HG03045 (cell line): Measurements from ENCODE around the gene CPNE5.

Source experiments
- ATAC-seq: cut with Tn5 transposase; IDR thresholded peaks from one replicate; pipeline ENCODE4 v1.9.1; 2021; ENCODE audit warnings: mild to moderate bottlenecking, moderate library complexity; ENCODE audit not compliant: unreplicated experiment

The CPNE5 gene

DNA sequence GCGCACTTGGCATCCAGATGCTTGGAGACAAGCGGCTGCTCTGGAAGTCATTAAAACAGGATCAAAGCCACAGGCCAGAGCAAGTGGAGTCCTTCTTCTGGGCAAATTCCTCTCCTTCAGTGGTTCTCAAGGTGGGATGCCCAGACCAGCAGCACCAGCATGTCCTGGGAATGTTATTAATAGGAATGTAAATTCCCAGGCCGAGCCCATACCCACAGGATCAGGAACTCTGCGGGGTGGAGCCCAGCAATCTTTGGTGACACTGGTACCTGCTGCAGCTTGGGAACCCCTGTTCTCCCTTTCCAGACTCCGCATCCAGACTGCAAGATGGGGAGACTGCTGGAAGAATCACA lies 44.6 kb downstream of the CPNE5 start:
- no peak for ATAC-seq

DNA sequence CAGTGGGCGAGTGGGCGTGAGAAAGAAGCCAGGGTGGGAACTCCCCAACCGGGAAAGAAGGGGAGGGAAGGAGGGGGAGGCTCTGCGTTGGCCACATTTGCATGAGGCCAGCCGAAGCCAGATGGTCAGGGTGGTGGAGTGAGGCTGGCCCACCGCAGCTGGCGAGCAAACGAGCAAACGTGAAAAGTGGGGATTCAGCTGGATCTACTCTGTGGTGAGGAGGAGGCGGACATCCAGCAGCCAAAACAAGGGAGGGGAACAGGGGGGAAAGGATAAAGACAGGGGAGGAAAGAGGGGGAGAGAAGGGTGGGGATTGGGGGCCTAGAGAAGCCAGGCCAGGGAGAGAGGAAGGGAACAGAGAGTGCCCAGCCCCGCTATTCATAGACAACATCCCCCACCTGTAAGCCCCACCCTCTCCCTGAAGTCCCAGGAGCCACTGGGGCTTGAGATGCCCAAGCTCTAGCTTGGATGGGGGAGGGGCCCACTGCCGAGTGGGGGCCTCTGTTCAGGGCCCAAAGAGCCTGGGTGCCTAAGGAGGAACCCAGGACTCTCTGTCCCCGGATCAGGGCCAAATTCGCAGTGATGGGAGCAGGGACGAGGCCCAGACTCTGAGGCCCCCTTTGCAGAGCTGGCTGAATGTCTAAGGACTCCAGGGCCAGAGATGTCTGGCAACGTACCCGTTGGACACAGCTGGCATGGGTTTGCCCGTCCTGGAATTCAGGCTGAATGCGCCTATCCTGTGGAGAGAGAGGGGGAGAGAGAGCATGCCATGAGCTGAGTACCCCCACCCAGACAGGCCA lies 45.1 kb downstream of the CPNE5 start:
- ATAC-seq = no peak

DNA sequence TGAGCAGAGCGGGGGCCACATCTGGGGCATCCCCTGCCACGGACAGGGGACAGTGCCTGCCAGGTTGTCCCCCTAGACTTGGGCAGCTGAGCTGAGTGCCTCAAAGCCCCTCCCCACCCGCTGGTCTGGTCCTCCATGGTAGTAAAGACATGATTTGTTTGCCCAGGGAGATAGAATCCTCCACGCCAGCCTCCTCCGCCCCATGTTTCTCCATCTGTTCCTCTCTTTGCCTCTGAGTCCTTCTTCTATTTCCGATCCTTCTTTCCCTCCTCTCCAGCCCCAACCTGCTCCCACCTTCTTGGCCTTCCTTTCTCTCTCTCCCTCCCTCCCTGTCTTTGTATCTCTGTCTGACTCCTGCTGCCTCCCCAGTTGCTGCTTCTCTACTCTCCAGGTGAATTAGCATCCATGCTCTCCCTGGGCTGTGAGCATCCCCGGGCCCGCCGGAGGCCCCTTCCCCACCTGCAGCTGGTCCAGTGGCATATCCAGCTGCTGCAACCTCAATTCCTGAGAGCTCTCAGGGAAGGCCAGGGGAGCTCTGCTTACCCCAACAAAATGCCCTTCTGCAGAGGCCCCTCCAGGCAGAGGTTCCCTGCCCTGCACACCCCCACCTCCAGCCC lies 45.8 kb downstream of the CPNE5 start:
- ATAC-seq = no peak

DNA sequence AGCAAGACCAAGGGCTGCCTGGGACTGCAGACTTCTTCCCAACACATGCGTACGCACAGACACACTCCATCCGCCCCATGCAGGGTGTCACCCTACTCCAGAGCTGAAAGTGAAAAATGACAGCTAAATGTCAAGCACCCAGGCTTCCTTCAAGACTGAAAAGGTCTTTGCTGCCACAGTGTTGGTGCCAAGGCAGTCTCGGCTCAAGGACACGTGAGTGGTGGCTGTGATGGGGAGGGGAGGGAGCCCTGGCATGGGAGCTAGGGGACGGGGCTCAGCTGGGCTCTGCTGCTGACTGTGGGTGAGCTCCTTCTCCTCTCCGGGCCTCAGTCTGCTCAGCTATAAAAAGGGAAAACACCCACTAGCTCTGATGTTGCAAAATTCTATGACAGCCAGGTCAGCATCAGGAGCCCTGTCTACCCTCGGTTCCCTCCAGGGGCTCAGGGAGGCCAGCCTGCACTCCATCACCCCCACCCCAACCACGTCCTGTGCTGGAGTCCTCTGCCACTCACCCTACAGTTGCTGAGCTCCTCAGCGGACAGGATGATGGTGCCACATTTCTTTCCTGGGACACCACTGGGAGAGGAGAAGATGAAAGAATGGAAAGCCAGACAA lies 47.6 kb downstream of the CPNE5 start:
- ATAC-seq = no peak

DNA sequence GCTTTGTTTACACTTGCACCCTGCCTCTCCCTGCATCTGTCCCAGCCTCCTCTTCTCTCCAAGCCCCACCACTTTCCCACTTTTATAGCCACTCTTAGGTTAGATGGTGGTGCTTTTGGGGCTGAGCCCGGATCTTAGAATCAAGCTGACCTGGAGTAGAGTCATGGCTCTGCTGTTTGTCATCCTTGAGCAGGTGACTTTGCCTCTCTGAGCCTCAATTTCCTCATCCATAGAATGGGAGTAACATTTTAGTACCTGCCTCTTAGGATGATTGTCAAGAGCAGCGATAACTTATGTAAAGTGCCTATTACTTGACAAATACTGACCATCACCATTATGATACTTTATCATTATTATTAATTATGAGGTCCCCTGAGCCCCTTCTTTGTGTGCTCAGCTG lies 48.2 kb downstream of the CPNE5 start:
- no peak for ATAC-seq

DNA sequence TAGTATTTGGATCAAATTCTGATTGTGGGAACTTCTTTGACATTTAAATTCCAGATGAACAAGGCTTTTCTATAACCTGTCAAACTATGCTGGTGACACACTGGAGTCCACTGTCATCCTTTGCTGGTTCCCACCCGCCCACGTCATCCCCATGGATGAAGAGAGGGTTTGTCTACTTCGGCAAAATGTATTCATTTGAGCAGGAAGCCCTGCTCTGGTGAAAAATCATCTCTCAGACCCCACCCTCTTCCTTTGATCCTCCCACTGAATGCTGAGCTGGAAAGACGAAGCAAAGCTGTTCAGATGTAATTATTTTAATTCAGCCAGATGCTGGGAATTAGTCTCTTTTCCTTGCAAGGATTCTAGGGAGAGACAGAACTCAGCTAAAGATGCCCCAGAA lies 50.5 kb downstream of the CPNE5 start:
- no peak for ATAC-seq

DNA sequence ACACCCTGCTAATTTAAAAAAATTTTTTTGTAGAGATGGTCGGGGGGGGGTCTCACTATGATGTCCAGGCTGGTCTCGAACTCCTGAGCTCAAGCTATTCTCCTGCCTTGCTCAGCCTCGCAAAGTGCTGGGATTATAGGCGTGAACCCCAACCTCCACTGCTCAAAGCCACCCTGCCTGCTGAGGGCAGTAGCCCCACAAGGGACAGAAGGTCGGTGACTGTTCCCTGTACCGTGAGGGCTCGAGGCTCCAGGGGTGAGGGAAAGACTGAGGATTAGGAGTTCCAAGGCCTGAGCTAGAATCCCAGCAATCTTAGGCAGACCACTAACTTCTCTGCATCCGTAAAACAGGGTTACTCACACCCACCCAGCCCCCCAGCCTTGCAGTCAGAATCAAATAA lies 51.1 kb downstream of the CPNE5 start:
- no peak for ATAC-seq

DNA sequence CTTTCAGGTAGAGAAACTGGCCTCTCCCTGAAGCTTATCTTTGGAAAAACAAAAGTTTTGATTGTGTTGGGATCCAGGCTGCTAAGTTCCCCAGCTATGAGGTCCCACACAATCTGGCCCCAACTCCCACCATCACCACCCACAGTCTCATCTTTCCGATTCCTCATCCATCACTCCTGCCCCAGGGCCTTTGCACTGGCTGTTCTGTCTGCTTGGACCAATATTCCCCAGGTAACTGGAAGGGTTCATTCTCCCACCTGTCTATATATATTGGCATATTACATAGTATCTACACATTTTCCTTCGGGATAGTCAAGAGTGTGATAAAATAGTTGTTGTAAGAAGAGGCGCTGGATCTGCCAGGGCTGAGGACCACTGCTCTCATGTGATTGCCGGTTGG lies 52.0 kb downstream of the CPNE5 start:
- ATAC-seq = no peak

DNA sequence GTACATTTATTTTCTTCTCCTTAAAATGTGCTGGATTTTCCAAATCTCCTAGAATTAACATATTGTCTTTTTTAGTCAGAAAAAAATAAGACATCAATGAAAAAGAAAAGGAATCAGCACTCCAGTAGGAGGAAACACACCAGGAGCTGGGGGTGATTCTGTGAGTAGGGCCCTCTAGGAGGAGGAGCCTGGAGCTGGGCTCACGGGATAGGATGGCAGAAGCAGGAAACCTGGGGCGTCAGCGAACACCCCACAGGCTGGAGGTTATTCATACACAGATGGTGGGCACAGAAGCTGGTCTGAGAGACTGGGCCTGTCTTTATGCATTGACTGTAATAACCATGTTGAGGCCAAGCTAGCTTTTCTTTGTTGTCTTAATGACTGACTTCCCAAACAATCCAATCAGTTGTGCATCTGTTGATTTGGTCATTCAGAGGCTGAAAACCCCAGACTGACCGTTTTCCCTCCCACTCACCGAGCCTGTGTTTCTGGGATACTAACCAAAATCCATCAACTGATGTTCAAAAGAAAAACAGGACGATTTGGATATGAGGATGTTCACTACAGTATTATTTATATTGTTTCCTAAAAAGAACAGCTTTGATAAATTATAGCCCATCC lies 53.1 kb downstream of the CPNE5 start:
- no peak for ATAC-seq

DNA sequence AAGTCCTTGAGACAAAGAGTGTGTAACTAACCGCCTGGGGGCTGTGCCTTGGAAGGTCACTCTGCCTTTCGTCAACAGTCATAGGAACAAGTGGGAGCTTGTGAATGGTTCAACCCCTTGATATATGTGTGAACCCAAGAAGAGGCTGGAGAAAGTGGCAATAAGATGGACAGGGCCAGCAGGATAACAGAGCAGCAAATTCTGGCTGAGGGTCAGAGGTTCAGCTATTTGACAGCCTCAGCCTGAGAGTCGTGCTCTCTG lies 54.9 kb downstream of the CPNE5 start:
- no peak for ATAC-seq

DNA sequence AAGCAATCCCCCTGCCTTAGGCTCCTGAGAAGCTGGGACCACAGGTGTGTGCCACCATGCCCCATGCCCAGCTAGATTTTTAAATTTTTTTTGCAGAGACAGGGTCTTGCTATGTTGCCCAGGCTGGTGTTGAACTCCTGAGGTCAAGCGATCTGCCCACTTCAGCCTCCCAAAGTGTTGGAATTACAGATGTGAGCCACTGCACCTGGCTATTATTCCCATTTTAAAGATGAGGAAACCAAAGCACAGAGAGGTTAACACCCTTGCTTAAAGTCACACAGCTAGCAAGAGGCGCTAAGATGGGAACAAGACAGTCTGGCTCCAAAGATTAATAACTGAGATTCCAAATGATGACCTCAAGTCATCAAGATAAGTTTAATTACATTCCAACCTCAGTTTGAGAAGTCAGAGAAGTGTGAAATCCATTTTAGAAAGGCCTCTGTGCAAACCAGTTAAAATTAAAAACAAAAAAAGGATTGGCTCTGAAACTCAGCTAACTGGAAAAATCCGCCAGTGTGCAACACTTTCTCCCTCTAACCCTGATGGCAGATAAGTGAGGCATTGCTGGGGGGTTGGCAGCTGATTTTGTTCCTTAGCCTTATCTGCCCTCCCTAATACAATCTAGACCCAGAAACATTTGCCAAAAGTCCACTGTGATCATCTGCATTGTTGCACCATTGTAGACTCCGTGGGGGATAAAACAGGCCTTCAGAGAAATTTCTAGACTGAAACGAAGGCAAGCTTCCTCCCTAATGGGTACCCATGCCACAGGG lies 55.5 kb downstream of the CPNE5 start:
- no peak for ATAC-seq

DNA sequence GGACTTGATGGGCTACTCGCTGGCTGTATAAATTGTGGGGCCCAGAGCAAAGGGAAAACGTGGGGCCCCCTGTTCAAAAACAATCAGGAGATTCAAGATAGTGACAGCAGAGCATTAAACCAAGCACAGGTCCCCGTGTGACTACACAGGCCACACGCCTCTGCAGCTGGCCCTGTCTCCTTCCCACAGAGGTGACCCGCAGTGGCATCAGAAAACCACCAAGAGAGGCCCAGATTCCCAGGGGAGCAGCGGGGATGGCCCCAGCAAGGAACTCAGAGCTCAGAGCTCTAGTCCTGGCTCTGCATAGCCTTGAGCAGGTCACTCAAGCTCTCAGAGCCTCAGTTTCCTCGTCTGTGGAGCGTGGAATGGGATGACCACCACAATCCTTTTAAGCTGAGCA lies 57.6 kb downstream of the CPNE5 start:
- no peak for ATAC-seq

DNA sequence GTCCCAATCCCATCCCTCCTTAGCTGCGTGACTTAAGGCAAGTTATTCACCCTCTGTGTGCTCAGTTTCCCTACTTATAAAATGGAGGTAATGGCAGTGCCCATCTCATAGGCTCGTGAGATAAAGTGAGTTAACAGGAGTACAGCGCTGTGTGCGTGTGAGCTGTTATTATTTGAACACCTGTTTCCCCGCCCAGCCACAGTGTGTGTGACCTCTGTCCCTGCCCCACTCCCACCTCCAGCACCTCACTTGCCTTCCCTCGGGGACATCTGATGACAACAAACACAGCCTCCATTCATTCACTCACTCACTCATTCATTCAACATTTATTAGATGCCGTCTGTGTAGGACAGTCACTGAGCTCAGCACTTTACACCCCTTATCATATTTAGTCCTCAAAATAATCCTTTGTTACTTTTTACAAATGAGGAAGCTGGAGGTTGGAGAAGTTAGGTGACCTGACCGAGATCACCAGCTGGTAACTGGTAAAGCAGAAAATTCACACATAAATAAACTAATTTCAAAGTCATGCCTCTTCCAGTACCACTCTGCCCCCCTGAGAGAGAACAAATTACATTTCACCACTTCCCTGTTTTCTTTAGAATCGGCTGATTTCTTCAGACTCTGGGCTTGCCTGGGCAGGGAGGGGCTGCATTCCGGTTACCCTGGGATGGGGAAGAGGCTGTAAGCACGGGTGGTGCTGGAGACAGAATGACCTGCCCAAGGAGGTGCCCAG lies 58.6 kb downstream of the CPNE5 start:
- no peak for ATAC-seq

DNA sequence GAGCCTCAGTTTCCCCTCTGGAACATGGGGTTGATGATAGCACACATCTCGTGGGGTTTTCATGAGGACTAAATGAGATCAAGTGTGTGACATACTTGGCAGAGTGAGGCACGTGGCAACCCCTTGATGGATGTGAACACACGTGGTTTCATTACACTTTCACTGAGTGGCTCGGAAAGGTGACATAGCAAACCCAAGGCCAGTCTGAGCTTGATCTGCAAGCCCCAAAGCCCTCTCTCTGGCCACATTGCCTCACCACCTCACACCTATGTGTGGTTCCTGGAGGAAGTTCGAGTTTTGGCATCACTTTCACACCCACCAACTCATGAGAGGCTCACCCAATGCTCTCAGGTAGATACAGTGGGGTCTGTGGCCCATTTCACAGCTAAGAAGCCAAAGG lies 60.0 kb downstream of the CPNE5 start:
- ATAC-seq = no peak

DNA sequence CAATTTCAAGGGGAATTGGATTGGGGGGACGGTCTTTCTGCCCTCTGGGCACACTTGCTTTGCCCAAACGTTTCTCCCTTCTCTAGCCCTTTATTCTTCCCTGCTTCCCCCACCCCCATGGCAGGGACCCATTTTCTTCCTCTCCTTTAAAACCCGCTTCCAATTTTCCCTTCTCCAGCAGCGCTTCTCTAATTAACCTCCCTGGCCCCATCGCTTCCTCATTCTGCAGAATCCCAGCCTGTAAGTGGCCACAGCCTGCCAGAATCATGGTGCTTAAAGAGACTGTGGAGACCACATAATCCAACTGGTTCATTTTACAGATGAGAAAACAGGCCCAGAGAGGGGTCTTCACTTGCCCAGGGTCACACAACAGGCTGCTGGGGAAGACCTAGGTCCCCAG lies 61.4 kb downstream of the CPNE5 start:
- no peak for ATAC-seq

DNA sequence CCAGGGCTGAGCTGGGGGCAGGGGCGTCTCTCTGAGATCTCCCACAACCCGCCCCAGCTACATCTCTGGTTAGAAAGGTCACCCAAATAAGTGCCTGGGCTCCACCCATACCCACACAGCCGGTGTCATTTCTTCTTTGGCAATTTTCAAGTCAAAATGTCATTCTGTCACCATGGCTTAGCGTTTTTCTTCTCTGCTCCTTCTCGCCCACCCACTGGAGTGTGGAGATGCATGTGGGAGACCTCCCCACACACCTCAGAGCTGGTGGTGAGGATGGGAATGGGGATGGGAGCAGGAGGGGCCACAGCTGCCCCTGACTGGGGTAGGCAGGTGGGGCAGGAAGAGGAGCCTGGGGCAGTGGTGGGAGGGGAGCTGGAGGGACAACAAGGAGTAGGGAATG lies 63.1 kb downstream of the CPNE5 start:
- no peak for ATAC-seq

DNA sequence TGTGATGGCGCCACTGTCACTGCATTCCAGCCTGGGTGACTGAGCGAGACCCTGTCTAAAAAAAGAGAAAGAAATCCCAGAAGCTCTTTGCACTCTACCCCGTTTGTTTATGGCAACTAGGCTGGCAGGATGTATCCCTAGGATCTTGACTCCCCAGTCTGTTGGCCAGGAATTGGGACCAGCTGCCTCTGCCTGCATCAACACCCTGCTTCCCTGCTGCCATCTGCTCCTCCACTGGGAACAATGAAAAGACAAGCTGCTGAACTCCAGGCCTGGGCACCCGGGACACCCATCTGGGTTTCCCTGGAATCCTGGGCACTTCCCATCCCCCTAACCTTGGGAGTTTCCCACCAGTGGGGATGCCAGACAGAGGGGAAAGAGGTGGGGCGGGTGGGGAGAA lies 64.9 kb downstream of the CPNE5 start:
- no peak for ATAC-seq

DNA sequence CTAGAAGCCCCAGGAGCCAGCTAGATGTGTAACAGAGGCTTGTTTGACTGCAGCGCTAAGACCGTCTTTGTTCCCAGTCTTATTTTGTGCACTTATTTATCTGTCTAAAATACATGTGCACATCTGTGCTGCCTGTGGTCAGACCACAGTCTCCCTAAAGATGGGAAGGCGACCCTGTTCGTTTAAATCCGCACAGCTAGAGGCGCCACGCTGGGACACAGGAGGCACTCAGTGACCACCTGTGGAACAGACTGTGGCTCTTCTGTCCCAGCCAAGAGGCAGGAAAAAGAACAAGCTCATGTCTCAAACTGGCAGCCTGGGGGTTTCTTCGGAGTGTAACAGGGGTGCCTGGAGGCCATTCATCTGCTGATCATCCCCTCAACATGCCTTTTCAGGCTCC lies 66.8 kb downstream of the CPNE5 start:
- ATAC-seq = no peak

DNA sequence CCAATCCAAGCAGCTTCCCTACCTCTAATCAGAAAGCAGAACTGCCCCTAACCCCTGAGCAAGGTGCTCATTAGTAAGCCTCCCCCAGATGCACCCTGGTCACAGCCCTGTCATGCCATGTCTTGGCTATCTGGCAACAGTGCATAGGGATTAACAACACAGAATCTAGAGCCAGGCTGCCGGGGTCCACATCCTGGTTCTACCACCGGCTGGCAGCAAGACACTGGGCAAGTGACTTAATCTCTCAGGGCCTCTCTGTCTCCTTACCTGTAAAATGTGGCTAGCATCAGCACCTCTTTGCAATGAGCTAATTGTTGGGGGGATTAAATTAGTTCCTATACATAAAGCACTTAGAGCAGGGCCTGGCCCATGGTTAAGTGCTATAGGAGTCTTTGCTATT lies 68.1 kb downstream of the CPNE5 start:
- no peak for ATAC-seq

DNA sequence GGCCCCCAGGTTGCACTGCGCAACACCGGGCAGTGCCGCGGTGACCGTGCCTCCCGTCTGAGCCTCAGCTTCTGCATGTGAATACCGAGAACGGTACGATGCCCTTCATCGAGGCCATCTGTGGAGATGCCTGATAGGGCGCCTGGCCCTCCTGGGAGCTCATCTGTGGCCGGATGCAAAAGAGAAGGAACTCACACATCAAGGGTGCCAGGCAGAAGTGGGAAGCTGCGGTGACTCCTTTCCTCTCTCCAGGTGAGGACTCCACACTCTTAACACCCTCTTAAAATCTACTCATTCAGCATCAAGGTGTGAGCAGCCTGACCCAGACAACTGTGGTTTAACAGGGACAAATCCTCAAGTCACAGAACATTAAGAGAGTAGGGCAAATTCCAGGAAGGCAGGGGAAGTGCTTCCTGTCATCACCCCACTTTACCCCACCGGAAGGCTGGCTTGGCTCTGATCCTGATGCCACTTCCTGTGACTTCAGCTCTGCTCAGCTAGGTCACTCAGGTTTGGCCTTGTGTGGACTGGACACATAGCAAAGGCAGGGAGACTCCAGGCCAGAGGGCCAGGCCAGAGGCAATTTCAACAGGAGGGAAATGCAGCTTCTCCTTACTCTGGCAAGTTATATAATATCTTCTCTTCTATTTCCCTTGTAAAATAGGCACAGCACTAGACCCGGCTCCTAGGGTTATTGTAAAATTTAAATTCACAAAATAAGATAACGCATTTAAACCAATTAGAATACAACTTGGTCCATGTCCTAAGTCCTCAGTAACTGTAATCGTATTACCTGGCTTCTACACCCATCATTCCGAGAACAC lies 69.4 kb downstream of the CPNE5 start:
- no peak for ATAC-seq
